ENCODE results near the gene SUSD4.

DNA sequence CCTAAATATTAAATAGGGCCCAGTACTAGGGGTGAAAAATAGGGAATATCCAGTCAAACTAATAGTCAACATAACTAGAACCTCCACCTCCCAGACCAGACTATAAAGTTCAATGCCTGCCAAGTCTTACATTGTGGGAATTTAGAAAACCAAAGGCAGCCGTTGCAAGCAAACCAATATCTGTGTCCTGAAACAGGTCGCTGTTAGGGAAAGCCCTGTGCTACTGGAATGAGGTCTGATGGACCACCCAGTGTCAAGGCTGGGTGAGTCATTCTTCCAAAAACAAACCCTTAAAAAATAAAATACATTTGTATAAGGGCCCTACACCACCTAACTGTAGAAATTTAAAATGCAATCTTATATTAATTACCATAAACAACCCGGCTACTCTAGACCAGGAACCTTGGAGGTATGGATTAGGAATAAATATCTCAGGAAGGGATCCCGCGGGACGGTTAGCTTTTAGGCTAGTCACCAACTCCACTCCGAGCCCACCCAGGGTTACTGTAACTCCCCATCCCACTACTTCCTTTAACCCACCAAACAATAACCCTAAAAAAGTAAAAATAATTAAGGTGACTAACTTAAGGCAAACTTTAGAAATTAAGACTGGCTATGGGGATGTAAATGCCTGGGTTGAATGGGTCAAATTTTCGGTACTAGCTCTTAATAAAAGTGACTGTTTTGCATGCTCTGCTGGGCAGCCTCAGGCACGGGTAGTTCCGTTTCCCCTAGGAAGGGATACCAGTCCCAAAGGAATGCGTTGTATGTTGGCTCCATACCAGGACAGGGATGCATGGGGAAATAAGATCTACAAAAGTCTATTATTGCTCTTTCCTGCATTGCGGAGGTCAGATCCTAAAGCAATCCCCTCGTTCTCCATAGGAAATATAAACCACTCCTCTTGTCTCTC, 155.6 kb downstream of the SUSD4 start:
- TF ChIP-seq, protein P1, sequence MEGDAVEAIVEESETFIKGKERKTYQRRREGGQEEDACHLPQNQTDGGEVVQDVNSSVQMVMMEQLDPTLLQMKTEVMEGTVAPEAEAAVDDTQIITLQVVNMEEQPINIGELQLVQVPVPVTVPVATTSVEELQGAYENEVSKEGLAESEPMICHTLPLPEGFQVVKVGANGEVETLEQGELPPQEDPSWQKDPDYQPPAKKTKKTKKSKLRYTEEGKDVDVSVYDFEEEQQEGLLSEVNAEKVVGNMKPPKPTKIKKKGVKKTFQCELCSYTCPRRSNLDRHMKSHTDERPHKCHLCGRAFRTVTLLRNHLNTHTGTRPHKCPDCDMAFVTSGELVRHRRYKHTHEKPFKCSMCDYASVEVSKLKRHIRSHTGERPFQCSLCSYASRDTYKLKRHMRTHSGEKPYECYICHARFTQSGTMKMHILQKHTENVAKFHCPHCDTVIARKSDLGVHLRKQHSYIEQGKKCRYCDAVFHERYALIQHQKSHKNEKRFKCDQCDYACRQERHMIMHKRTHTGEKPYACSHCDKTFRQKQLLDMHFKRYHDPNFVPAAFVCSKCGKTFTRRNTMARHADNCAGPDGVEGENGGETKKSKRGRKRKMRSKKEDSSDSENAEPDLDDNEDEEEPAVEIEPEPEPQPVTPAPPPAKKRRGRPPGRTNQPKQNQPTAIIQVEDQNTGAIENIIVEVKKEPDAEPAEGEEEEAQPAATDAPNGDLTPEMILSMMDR (IDR thresholded peaks at IDR 0.05; ENCODE audit: control extremely low read depth in 1 of 3, insufficient read depth in 1 of 3, low read depth in 1 of 3, low read length in 3 of 3): no peak
- no peak for TF ChIP-seq TAF7 (optimal IDR thresholded peaks at IDR 0.05; ENCODE audit: borderline replicate concordance, low read depth, low read length)
- TF ChIP-seq, protein P2, sequence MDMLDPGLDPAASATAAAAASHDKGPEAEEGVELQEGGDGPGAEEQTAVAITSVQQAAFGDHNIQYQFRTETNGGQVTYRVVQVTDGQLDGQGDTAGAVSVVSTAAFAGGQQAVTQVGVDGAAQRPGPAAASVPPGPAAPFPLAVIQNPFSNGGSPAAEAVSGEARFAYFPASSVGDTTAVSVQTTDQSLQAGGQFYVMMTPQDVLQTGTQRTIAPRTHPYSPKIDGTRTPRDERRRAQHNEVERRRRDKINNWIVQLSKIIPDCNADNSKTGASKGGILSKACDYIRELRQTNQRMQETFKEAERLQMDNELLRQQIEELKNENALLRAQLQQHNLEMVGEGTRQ (IDR thresholded peaks at IDR 0.05; ENCODE audit: low read length): no peak
- no peak for TF ChIP-seq KDM1A (IDR thresholded peaks at IDR 0.05; ENCODE audit: borderline replicate concordance, low read length)
- TF ChIP-seq SIN3A (conservative IDR thresholded peaks at IDR 0.05 in 1 of 2, IDR thresholded peaks at IDR 0.05 in 1 of 2; ENCODE audit: low read depth in 1 of 2, low read length in 2 of 2): no peak
- no peak for TF ChIP-seq SP4 (IDR thresholded peaks at IDR 0.05; ENCODE audit: low read length)

Measured in H1 (cell line).